ENCODE results near the gene CFAP46.

- TF ChIP-seq CTCF (IDR thresholded peaks at IDR 0.05) (no peak), POLR2A (IDR thresholded peaks at IDR 0.05) (no peak)
Observed at GRCh38 chr10:132977807-132978206, 35.4 kb upstream of the CFAP46 start.

Measured in lower leg skin (tissue), 3 donors.